WI38 (cell line): ENCODE measurements around the gene FGD3.

Experiments used
- H3K4me3 ChIP-seq: 2 replicates; pipeline ENCODE4 v1.5.1; 2011; ENCODE audit warnings: low read depth, mild to moderate bottlenecking, control low read depth, low read length
- CTCF ChIP-seq: IDR thresholded peaks from 2 replicates; pipeline ENCODE4 v1.5.1; 2012; ENCODE audit warnings: low read depth, mild to moderate bottlenecking, control low read depth, low read length

The FGD3 gene

GRCh38 chr9:93072383-93072795 is 125.1 kb downstream of the FGD3 start:
- TF ChIP-seq CTCF: no peak

GRCh38 chr9:93076101-93076791 is 128.9 kb downstream of the FGD3 start:
- no peak overlapping the region for H3K4me3 ChIP-seq
- TF ChIP-seq CTCF: no peak

More at GRCh38 chr9:93072383-93072795, 125.1 kb downstream of the FGD3 start:
- H3K4me3 ChIP-seq: no peak overlapping the region

- no peak overlapping the region for H3K4me3 ChIP-seq
- TF ChIP-seq CTCF: no peak
Measured at GRCh38 chr9:93076792-93077128, 129.4 kb downstream of the FGD3 start.

GRCh38 chr9:93077367-93077766 is 130.0 kb downstream of the FGD3 start:
- no peak for TF ChIP-seq CTCF

GRCh38 chr9:93077811-93078210 is 130.5 kb downstream of the FGD3 start:
- no peak overlapping the region for H3K4me3 ChIP-seq
- TF ChIP-seq CTCF: no peak

More at GRCh38 chr9:93077367-93077766, 130.0 kb downstream of the FGD3 start:
- no peak overlapping the region for H3K4me3 ChIP-seq

- TF ChIP-seq CTCF: no peak
- H3K4me3 ChIP-seq: no peak overlapping the region
Measured at GRCh38 chr9:93079371-93079770, 132.0 kb downstream of the FGD3 start.

- H3K4me3 ChIP-seq: no peak overlapping the region
- no peak for TF ChIP-seq CTCF
Measured at GRCh38 chr9:93080406-93080805, 133.1 kb downstream of the FGD3 start.
